GM12891 (cell line): ENCODE results near the gene TMEM39A.

Source experiments
- PAX5 ChIP-seq: IDR thresholded peaks from 2 replicates; pipeline ENCODE4 v1.6.1; 2011; ENCODE audit warnings: low read length, moderate library complexity, mild to moderate bottlenecking; ENCODE audit not compliant: insufficient read depth, severe bottlenecking
- POLR2A ChIP-seq: IDR thresholded peaks from 2 replicates; pipeline ENCODE4 v1.6.1; 2011; ENCODE audit warnings: low read depth, low read length, control low read depth
- POLR2AphosphoS5 ChIP-seq: IDR thresholded peaks from 2 replicates; pipeline ENCODE4 v1.6.1; 2011; ENCODE audit warnings: low read depth, low read length, control low read depth
- POU2F2 ChIP-seq: IDR thresholded peaks from 2 replicates; pipeline ENCODE4 v1.6.1; 2011; ENCODE audit warnings: low read depth, mild to moderate bottlenecking, control low read depth, low read length, moderate library complexity
- SPI1 ChIP-seq: IDR thresholded peaks from 2 replicates; pipeline ENCODE4 v1.6.1; 2011; ENCODE audit warnings: low read depth, low read length, control low read depth
- TAF1 ChIP-seq: IDR thresholded peaks from 2 replicates; pipeline ENCODE4 v1.6.1; 2011; ENCODE audit warnings: low read depth, low read length, control low read depth

DNA sequence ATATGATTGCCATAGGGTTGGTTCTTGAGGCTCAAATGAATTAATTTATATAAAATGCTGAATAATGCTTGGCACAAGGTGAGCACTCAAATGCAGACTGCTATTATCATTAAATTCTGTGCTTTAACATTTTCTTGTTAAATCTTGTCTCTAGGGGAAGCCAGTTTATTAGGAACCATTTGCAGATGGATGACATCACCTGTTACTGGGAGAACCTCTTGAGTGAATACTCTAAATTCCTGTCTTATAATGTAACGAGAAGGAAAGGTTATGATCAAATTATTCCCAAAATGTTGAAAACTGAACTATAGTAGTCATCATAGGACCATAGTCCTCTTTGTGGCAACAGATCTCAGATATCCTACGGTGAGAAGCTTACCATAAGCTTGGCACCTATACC is 28.7 kb upstream of the TMEM39A start:
- no peak for TF ChIP-seq POLR2AphosphoS5
- TF ChIP-seq POLR2A, result no peak
- no peak for TF ChIP-seq PAX5
- TF ChIP-seq TAF1, result no peak
- no peak for TF ChIP-seq SPI1
- TF ChIP-seq POU2F2, result no peak
